Measurements from ENCODE around the gene PPP1R12C.

Gene PPP1R12C

GRCh38 chr19:55047951-55048350, 69.5 kb downstream of the PPP1R12C start:
- no peak for TF ChIP-seq CTCF (IDR thresholded peaks at IDR 0.05; ENCODE audit: control insufficient read depth, extremely low read depth, insufficient read depth)
- H3K4me3 ChIP-seq (ENCODE audit: low read depth, low read length): no peak overlapping the region

GRCh38 chr19:55046975-55047622, 70.3 kb downstream of the PPP1R12C start:
- DNase-seq (ENCODE audit: low read depth): no peak
- H3K4me3 ChIP-seq (ENCODE audit: low read depth, low read length): no peak overlapping the region
- no peak for TF ChIP-seq CTCF (IDR thresholded peaks at IDR 0.05; ENCODE audit: control insufficient read depth, extremely low read depth, insufficient read depth)

More at GRCh38 chr19:55047951-55048350, 69.5 kb downstream of the PPP1R12C start:
- no peak for DNase-seq (ENCODE audit: low read depth)

- no peak for DNase-seq (ENCODE audit: low read depth)
- TF ChIP-seq CTCF (IDR thresholded peaks at IDR 0.05; ENCODE audit: control insufficient read depth, extremely low read depth, insufficient read depth): no peak
Observed at GRCh38 chr19:55044771-55045716, 72.4 kb downstream of the PPP1R12C start.

GRCh38 chr19:55044286-55044685, 73.2 kb downstream of the PPP1R12C start:
- TF ChIP-seq CTCF (IDR thresholded peaks at IDR 0.05; ENCODE audit: control insufficient read depth, extremely low read depth, insufficient read depth): no peak
- H3K4me3 ChIP-seq (ENCODE audit: low read depth, low read length): no peak overlapping the region
- DNase-seq (ENCODE audit: low read depth): no peak

More at GRCh38 chr19:55044771-55045716, 72.4 kb downstream of the PPP1R12C start:
- no peak overlapping the region for H3K4me3 ChIP-seq (ENCODE audit: low read depth, low read length)

GRCh38 chr19:55042688-55043087, 74.7 kb downstream of the PPP1R12C start:
- no peak for TF ChIP-seq CTCF (IDR thresholded peaks at IDR 0.05; ENCODE audit: control insufficient read depth, extremely low read depth, insufficient read depth)
- no peak overlapping the region for H3K4me3 ChIP-seq (ENCODE audit: low read depth, low read length)
- DNase-seq (ENCODE audit: low read depth): no peak

GRCh38 chr19:55042344-55042678, 75.1 kb downstream of the PPP1R12C start:
- no peak overlapping the region for H3K4me3 ChIP-seq (ENCODE audit: low read depth, low read length)
- DNase-seq (ENCODE audit: low read depth): no peak
- TF ChIP-seq CTCF (IDR thresholded peaks at IDR 0.05; ENCODE audit: control insufficient read depth, extremely low read depth, insufficient read depth): no peak

All from LNCaP clone FGC (cell line).